Right atrium auricular region (tissue), 2 donors: ENCODE measurements around the gene PPP1CB. TPM values are rescaled to one million over a fixed set of nuclear protein-coding genes. Genes with fewer than 3 reads are reported as not detected.

ENCODE experiments used
- DNase-seq: peaks from one replicate; pipeline ENCODE4 v3.0.0-alpha.2; 2019; ENCODE audit warnings: low spot score
- H3K27ac ChIP-seq, 2 donors: fragments of 200-600 bp; sonication (generic); 1 replicate in 1 of 2; 2 replicates in 1 of 2; pipeline ENCODE4 v1.5.1; 2016 to 2019
- H3K27me3 ChIP-seq, 2 donors: fragments of 200-600 bp; sonication (generic); one replicate each; pipeline versions ENCODE4 v1.5.1 to v1.6.0; 2017 to 2019
- H3K36me3 ChIP-seq: fragments of 200-600 bp; sonication (generic); one replicate; pipeline ENCODE4 v1.5.1; 2016
- H3K4me1 ChIP-seq, 2 donors: fragments of 200-600 bp; sonication (generic); one replicate each; pipeline versions ENCODE4 v1.5.1 to v1.6.0; 2017 to 2019
- H3K4me3 ChIP-seq, 2 donors: fragments of 200-600 bp; sonication (generic); 1 replicate in 1 of 2; 2 replicates in 1 of 2; pipeline ENCODE4 v1.5.1; 2017 to 2019; ENCODE audit warnings: mild to moderate bottlenecking in 1 of 2, moderate library complexity in 1 of 2
- H3K9me3 ChIP-seq, 2 donors: fragments of 200-600 bp; sonication (generic); one replicate each; pipeline ENCODE4 v1.5.1; 2019
- total RNA-seq, 2 donors: library from RNA; depleted of rRNA; stranded (reverse); fragments of >200 nt; gene quantifications; one replicate each; pipeline ENCODE4 v1.1.0, GENCODE V29; 2016
- TF ChIP-seq, protein P1 (sequence below), 2 donors: fragments of 200-600 bp; sonication (generic); IDR thresholded peaks; one replicate each; pipeline ENCODE4 v1.5.1; 2019; ENCODE audit warnings: antibody characterized with exemption in 2 of 2

The PPP1CB gene
- total RNA-seq, 2 donors from 2014 or later: 185 to 213 TPM

DNA sequence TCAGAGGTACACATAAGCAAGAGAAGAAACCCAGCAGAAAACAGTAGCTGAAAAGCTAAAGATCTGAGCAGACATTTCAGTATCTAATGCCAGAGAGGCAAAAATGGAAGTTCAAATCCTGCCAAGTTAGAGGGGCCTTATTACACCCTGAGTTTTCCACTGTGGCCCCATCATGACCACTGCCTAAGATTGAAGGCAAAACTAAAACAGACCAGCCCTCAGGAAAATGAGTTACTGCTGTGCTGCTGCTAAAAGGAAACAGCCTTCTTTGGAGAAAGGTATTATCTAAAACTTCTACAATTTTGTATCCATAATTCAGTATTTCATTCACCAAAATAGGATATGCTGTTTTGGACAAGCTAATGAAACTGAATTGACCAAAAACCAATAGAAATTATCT lies 16.8 kb downstream of the PPP1CB start:
- H3K9me3 ChIP-seq: no peaks in the 10 kb centered on the region
- H3K36me3 ChIP-seq: no peaks in the 10 kb centered on the region
- TF ChIP-seq, protein P1, sequence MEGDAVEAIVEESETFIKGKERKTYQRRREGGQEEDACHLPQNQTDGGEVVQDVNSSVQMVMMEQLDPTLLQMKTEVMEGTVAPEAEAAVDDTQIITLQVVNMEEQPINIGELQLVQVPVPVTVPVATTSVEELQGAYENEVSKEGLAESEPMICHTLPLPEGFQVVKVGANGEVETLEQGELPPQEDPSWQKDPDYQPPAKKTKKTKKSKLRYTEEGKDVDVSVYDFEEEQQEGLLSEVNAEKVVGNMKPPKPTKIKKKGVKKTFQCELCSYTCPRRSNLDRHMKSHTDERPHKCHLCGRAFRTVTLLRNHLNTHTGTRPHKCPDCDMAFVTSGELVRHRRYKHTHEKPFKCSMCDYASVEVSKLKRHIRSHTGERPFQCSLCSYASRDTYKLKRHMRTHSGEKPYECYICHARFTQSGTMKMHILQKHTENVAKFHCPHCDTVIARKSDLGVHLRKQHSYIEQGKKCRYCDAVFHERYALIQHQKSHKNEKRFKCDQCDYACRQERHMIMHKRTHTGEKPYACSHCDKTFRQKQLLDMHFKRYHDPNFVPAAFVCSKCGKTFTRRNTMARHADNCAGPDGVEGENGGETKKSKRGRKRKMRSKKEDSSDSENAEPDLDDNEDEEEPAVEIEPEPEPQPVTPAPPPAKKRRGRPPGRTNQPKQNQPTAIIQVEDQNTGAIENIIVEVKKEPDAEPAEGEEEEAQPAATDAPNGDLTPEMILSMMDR (IDR thresholded peaks at IDR 0.05): no peak
- H3K27me3 ChIP-seq: no peaks in the 10 kb centered on the region
- no peak overlapping the region for H3K27ac ChIP-seq
- no peak overlapping the region for H3K4me3 ChIP-seq
- H3K4me1 ChIP-seq: peaks cover 0 to 87% of the 10 kb centered on the region in 2 donors
- no peak for DNase-seq

DNA sequence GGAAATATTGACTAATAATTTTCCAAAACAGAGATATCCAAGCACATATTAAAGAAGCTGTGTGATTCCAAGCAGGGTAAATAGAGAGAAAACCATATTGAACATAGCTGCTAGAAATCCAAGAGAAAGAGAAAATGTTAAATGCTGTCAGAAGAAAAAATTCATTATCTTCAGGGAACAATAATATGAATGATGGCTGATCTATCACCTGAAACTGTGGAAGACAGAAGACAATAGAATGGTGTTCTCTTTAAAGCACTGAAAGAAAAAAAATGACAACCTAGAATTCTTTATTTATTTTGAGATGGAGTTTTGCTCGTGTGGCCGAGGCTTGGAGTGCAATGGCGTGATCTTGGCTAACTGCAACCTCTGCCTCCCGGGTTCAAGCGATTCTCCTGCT lies 17.3 kb downstream of the PPP1CB start:
- Histone ChIP-seq H3K36me3 (no peaks in the 10 kb centered on the region), H3K27ac (no peak overlapping the region)

DNA sequence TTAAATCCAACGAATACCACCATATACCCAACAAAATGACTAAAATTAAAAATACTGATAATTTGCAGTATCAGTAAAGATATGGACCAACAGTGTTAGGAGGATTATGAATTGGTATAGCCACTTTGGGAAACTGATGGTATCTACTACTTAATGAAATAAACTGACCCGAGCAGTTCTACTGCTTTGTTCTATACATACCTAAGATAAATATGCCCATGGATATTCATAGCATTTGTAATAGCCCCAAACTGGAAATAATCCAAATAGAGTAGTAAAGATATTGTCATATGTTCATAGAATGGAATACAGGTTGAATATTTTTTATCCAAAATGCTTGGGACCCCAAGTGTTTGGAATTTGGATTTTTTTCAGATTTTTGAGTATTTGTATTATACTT lies 20.7 kb downstream of the PPP1CB start:
- H3K4me3 ChIP-seq: no peak overlapping the region
- TF ChIP-seq, protein P1 (IDR thresholded peaks at IDR 0.05): no peak
- no peaks in the 10 kb centered on the region for H3K9me3 ChIP-seq
- no peak overlapping the region for H3K27ac ChIP-seq
- no peak for DNase-seq
- H3K4me1 ChIP-seq: peaks cover 0 to 78% of the 10 kb centered on the region in 2 donors
- H3K36me3 ChIP-seq: peaks cover 9% of the 10 kb centered on the region
- no peaks in the 10 kb centered on the region for H3K27me3 ChIP-seq

More for the DNA sequence above, 17.3 kb downstream of the PPP1CB start:
- TF ChIP-seq, protein P1 (IDR thresholded peaks at IDR 0.05): no peak
- H3K4me1 ChIP-seq: peaks cover 0 to 88% of the 10 kb centered on the region in 2 donors
- no peaks in the 10 kb centered on the region for H3K27me3 ChIP-seq
- H3K4me3 ChIP-seq: no peak overlapping the region
- H3K9me3 ChIP-seq: no peaks in the 10 kb centered on the region
- DNase-seq: no peak

DNA sequence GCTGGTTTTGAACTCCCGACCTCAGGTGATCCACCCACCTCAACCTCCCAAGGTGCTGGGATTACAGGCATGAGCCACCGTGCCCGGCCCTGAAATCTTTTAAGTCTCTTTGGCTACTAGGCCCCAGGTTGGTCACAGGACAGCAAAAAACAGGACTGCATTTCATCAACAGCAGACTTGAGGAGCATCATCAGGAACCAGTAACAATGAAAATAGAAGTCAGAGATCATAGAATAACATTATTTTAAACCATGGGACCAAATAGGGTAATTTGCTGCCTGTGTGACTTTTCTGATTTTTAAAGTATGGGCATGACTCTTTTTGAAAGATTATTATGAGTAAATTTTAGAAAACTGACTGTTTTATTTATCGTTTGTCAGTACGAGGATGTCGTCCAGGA lies 24.8 kb downstream of the PPP1CB start:
- Histone ChIP-seq H3K4me1 (peaks cover 0 to 43% of the 10 kb centered on the region in 2 donors), H3K27me3 (no peaks in the 10 kb centered on the region), H3K27ac (no peak overlapping the region), H3K4me3 (no peak overlapping the region), H3K36me3 (peaks cover 47% of the 10 kb centered on the region), H3K9me3 (no peaks in the 10 kb centered on the region)
- TF ChIP-seq, protein P1 (IDR thresholded peaks at IDR 0.05): no peak
- no peak for DNase-seq

DNA sequence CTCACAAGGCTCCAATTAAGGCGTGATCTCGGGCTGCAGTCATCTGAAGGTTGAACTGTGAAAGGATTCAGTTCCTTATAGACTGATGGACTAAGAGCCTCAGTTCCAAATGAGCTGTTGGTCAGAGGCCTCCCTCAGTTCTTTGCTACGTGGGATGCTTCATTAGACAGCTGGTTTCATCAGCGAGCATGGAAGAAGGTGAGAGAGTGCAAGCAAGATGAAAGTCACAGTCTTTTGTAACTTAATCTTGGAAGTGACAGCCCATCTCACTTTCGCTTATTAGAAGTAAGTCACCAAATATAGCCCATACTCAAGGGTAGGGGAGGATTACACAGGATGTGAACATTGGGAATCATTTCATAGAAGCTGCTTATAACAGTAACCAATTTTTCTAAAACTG lies 26.8 kb downstream of the PPP1CB start:
- Histone ChIP-seq H3K27me3 (no peaks in the 10 kb centered on the region), H3K4me3 (no peak overlapping the region), H3K4me1 (peaks cover 0 to 25% of the 10 kb centered on the region in 2 donors), H3K27ac (peak overlapping the region in 1 of 2 donors; percentile 8), H3K9me3 (no peaks in the 10 kb centered on the region), H3K36me3 (peaks cover 66% of the 10 kb centered on the region)
- no peak for DNase-seq
- TF ChIP-seq, protein P1 (IDR thresholded peaks at IDR 0.05): no peak

DNA sequence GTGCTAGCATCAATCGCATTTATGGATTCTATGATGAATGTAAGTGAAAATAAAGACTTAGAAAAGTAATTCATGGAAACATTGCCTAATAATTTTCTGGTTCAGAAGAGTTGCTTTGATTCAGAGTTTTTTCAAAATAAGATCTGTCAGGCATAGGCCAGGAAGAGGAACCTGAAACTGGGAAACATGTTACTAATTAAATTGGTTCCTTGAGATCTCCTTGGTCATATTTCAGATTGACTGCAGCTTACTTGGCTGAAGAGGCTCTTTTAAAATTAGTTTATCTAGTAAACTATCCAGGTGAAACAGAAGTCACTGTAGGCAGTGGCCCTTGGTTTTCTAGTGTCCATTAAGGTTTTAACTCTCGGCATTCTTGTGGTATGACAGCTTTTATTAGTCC lies 27.4 kb downstream of the PPP1CB start:
- H3K27me3 ChIP-seq: no peaks in the 10 kb centered on the region
- H3K9me3 ChIP-seq: no peaks in the 10 kb centered on the region
- H3K4me1 ChIP-seq: peaks cover 0 to 19% of the 10 kb centered on the region in 2 donors
- H3K36me3 ChIP-seq: peaks cover 72% of the 10 kb centered on the region
- H3K27ac ChIP-seq: peak overlapping the region in 1 of 2 donors; percentile 8
- TF ChIP-seq, protein P1 (IDR thresholded peaks at IDR 0.05): no peak
- no peak for DNase-seq
- H3K4me3 ChIP-seq: no peak overlapping the region
